Lower lobe of right lung (tissue), 2 donors: Measurements from ENCODE around the gene PPIP5K2. TPM values are rescaled to one million over a fixed set of nuclear protein-coding genes. Genes with fewer than 3 reads are reported as not detected.
"Not testable (repeated sequence)": the region's sequence is repeated elsewhere in the genome, so short reads cannot be mapped to it uniquely, and the experiment has no call there.

ENCODE experiments used
- ATAC-seq, 2 donors: fragments of 200-7000 bp; cut with Tn5 transposase; one replicate each; pipeline ENCODE4 v1.9.1; 2020 to 2022; ENCODE audit warnings: mild to moderate bottlenecking in 2 of 2, moderate library complexity in 2 of 2
- DNase-seq: peaks from one replicate; pipeline ENCODE4 v3.0.0-alpha.2; 2020
- H3K27ac ChIP-seq: fragments of 200-600 bp; one replicate; pipeline ENCODE4 v1.8.0; 2022
- H3K27me3 ChIP-seq: fragments of 200-600 bp; one replicate; pipeline ENCODE4 v1.8.0; 2022; ENCODE audit warnings: low read depth
- H3K36me3 ChIP-seq: fragments of 200-600 bp; one replicate; pipeline ENCODE4 v1.8.0; 2022; ENCODE audit warnings: mild to moderate bottlenecking
- H3K4me1 ChIP-seq: fragments of 200-600 bp; one replicate; pipeline ENCODE4 v1.8.0; 2022
- H3K4me3 ChIP-seq: fragments of 200-600 bp; one replicate; pipeline ENCODE4 v1.8.0; 2022; ENCODE audit warnings: mild to moderate bottlenecking
- H3K9me3 ChIP-seq: fragments of 200-600 bp; one replicate; pipeline ENCODE4 v1.8.0; 2022
- intact Hi-C: fragments of 100-400 bp; cut with DNase I; formaldehyde crosslinking; loops from one replicate; pipeline ENCODE4 v1.11.0; 2022
- long read RNA-seq: library from polyadenylated mRNA; unstranded; transcript quantifications from one replicate; pipeline ENCODE4 v2.0.0, GENCODE V29; 2021
- total RNA-seq: library from RNA; stranded (reverse); fragmentation: NEBNext Ultra II Directional; extraction: Animal tissue kit (Norgen Biotek cat#: 25700); gene quantifications from one replicate; pipeline ENCODE4 v1.2.1, GENCODE V29; 2021
- TF ChIP-seq, protein P1 (sequence below): fragments of 200-600 bp; IDR thresholded peaks from one replicate; pipeline ENCODE4 v1.8.0; 2022; ENCODE audit warnings: antibody characterized with exemption, mild to moderate bottlenecking
- donor health status: DM: no; HTN: yes; CAD: no; lungs with severe emphysema.

PPIP5K2 gene
- 62.2 TPM for total RNA-seq
- long read RNA-seq, partial matches to known transcripts, result 8 of 18 reads
- long read RNA-seq, other reads (novel, unspliced or antisense), result 9 of 18 reads

DNA sequence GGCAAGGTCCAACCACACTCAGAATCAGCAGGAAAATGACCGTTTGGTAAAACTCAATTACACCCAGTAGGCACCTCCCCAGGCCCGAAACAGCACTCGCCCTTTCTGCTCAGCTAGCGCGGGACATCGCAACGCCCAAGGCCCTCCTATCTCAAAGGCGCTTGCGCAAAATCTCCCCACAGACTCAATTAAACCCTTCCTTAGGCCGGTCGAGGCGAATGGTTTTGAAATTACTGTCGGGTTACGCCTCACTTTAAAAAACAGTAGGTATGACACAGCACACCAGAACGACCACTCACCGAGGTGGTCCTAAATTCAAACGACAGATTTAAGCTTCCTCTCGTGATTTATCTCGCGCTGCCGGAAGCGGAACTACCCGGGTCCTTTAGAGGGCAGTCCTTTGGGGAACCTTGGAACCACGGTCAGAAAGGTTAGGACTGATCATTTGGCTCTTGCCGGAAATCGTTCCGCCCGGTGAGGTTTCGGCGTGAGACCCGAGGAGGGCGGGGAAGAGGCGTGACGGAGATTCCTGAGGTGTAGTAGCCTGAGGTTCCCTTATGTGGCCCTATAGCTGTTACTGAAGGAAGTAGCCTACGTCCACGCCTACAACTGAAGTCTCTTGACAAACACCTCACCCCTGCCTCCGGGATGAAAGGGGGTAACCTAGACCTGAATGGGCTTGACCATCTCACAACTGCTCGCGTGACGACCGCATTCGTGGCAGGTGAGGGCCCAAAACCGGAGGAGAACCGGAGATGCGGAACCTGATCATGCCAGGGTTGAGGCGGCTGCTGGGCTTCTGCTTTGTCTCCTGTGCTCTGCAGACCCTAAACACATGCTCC is at the start of gene PPIP5K2, which contains the start of gene GIN1:
PPIP5K2 (plus strand) TSS at position 537 of the 842 bp plus-strand sequence. CDS start 9,289 bp downstream, outside the sequence.
GIN1 (minus strand) TSS at position 374 of the 842 bp plus-strand sequence. CDS start 11,431 bp downstream, outside the sequence.
- Histone ChIP-seq H3K27ac (peak within 1 kb of the TSS; percentile 95), H3K4me3 (peak within 1 kb of the TSS; percentile 75), H3K4me1 (peaks cover 17% of the 10 kb centered on the region), H3K27me3 (no peaks in the 10 kb centered on the region), H3K36me3 (no peaks in the 10 kb centered on the region), H3K9me3 (no peaks in the 10 kb centered on the region)
- intact Hi-C loops, result no loop called here
- TF ChIP-seq, protein P1, sequence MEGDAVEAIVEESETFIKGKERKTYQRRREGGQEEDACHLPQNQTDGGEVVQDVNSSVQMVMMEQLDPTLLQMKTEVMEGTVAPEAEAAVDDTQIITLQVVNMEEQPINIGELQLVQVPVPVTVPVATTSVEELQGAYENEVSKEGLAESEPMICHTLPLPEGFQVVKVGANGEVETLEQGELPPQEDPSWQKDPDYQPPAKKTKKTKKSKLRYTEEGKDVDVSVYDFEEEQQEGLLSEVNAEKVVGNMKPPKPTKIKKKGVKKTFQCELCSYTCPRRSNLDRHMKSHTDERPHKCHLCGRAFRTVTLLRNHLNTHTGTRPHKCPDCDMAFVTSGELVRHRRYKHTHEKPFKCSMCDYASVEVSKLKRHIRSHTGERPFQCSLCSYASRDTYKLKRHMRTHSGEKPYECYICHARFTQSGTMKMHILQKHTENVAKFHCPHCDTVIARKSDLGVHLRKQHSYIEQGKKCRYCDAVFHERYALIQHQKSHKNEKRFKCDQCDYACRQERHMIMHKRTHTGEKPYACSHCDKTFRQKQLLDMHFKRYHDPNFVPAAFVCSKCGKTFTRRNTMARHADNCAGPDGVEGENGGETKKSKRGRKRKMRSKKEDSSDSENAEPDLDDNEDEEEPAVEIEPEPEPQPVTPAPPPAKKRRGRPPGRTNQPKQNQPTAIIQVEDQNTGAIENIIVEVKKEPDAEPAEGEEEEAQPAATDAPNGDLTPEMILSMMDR, result no peak
- DNase-seq, result peak; percentile 96
- peak; percentile 99 for ATAC-seq

DNA sequence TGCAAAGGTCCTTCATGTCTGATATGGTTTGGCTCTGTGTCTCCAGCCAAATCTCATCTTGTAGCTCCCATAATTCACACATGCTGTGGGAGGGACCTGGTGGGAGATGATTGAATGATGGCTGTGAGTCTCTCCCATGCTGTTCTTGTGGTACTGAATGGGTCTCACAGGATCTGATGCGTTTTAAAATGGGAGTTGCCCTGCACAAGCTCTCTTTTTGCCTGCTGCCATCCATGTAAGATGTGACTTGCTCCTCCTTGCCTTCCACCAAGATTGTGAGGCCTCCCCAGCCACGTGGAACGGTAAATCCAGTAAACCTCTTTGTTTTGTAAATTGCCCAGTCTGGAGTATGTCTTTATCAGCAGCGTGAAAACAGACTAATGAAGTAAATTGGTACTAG is 46.6 kb upstream of the PPIP5K2 start:
- DNase-seq, H3K4me1 ChIP-seq, H3K27me3 ChIP-seq, intact Hi-C loops, H3K36me3 ChIP-seq, H3K4me3 ChIP-seq, ATAC-seq, H3K27ac ChIP-seq: not testable (repeated sequence)
- peaks cover 38% of the 10 kb centered on the region for H3K9me3 ChIP-seq

DNA sequence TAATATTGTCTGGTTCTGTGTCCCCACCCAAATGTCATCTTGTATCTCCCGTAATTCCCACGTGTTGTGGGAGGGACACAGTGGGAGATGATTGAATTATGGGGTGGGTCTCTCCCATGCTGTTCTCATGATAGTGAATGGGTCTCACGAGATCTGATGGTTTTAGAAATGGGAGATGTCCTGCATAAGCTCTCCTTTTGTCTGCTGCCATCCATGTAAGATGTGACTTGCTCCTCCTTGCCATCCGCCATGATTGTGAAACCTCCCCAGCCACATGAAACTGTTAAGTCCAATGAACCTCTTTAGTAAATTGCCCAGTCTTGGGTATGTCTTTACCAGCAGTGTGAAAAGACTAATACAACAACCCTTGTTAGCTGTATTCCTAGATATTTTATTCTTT is 44.7 kb upstream of the PPIP5K2 start:
- no peak overlapping the region for H3K27ac ChIP-seq
- H3K4me1 ChIP-seq, result no peaks in the 10 kb centered on the region
- H3K9me3 ChIP-seq, result peaks cover 56% of the 10 kb centered on the region
- intact Hi-C loops, result no loop called here
- no peaks in the 10 kb centered on the region for H3K27me3 ChIP-seq
- no peaks in the 10 kb centered on the region for H3K36me3 ChIP-seq
- ATAC-seq (no peak), DNase-seq (no peak)
- no peak overlapping the region for H3K4me3 ChIP-seq
- TF ChIP-seq, protein P1, result no peak

DNA sequence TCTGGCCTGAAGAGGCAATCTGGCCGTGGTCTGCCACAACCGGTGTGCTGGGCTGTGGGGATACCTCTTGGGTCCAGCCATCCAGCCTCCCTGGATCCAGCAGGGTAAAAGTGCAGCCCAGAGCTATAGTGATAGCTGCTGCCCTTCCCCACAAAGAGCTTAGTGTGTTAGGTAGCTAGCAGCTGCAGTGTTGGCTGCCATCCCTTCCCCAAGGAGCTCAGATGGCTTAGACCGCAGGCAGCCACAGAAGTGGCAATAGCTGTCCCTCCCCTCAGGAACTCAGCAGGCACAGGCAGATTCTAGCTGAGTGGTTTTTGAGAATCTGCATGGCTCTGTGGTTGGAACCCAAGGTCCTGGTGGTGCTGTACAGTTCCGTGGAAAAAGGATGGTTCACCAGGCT is 40.3 kb upstream of the PPIP5K2 start:
- H3K9me3 ChIP-seq, result peaks cover 72% of the 10 kb centered on the region
- no peaks in the 10 kb centered on the region for H3K36me3 ChIP-seq
- no peak for DNase-seq
- no peaks in the 10 kb centered on the region for H3K27me3 ChIP-seq
- H3K4me1 ChIP-seq, result no peaks in the 10 kb centered on the region
- TF ChIP-seq, protein P1, result no peak
- intact Hi-C loops, result no loop called here
- no peak for ATAC-seq
- H3K27ac ChIP-seq, result no peak overlapping the region
- H3K4me3 ChIP-seq, result no peak overlapping the region

DNA sequence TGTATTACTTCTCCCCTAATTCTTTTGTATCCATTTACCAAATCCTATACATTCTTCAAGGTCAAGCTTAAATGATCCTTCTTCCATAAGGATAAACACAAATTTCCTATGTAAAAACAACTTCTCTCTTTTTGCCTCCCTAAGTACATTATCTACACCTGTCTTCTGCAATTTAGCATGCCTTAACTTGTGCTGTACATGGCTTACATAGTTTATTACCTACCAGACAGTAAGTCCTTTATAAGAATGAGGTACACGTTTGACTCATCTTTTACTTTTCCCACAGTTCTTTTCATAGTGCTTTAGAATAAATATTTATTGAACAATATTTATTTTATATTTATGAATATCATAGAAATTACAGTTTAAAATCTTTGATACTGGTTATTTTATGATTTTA is 33.6 kb upstream of the PPIP5K2 start:
- H3K27ac ChIP-seq, result no peak overlapping the region
- intact Hi-C loops, result no loop called here
- peaks cover 22% of the 10 kb centered on the region for H3K36me3 ChIP-seq
- H3K4me1 ChIP-seq, result no peaks in the 10 kb centered on the region
- TF ChIP-seq, protein P1, result no peak
- ATAC-seq (no peak), DNase-seq (no peak)
- H3K27me3 ChIP-seq, result no peaks in the 10 kb centered on the region
- peaks cover 26% of the 10 kb centered on the region for H3K9me3 ChIP-seq
- no peak overlapping the region for H3K4me3 ChIP-seq

DNA sequence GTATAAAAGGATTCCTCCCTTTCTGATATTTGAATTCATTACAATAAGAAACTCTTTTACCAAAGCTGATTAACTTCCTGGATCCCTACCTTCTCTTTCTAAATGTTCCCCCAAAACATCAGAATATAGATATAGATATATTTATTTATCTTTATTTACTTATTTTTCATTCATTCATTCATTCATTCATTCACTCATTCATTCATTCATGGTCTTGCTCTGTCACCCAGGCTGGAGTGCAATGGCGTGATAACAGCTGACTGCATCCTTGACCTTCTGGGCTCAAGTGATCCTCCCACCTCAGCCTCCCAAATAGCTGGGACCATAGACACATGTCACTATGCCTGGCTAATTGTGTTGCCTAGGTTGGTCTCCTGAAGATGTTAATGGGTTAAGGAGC is 30.8 kb upstream of the PPIP5K2 start:
- Histone ChIP-seq H3K9me3 (peaks cover 11% of the 10 kb centered on the region), H3K27ac (no peak overlapping the region), H3K36me3 (peaks cover 22% of the 10 kb centered on the region), H3K4me3 (no peak overlapping the region), H3K27me3 (no peaks in the 10 kb centered on the region), H3K4me1 (no peaks in the 10 kb centered on the region)
- intact Hi-C loops, result no loop called here
- TF ChIP-seq, protein P1, result no peak
- no peak for DNase-seq
- no peak for ATAC-seq
